ENCODE measurements around the gene CCDC137.

The CCDC137 gene

GRCh38 chr17:81680150-81680549, 13.6 kb downstream of the CCDC137 start:
- TF ChIP-seq CTCF (IDR thresholded peaks at IDR 0.05; ENCODE audit: low read length) (no peak), EZH2 (IDR thresholded peaks at IDR 0.05; ENCODE audit: borderline replicate concordance, low read length) (no peak)
- no peaks in the 10 kb centered on the region for H3K9me3 ChIP-seq (ENCODE audit: low read length)
- no peak overlapping the region for H3K27ac ChIP-seq (ENCODE audit: low read depth, low read length, poor library complexity, severe bottlenecking)
- peaks cover 15% of the 10 kb centered on the region for H3K79me2 ChIP-seq (ENCODE audit: insufficient read depth, low read length)
- H3K4me2 ChIP-seq (ENCODE audit: low read length): no peak overlapping the region
- H3K36me3 ChIP-seq (ENCODE audit: insufficient read depth, low read length): peaks cover 4% of the 10 kb centered on the region; the same call in 1 of the 2 replicates
- peaks cover 4% of the 10 kb centered on the region; the same call in 1 of the 2 replicates for H3F3A ChIP-seq (ENCODE audit: insufficient read depth, low read length)
- H3K4me1 ChIP-seq (ENCODE audit: insufficient read depth, low read length, severe bottlenecking): peaks cover 20% of the 10 kb centered on the region
- H3K9me2 ChIP-seq (ENCODE audit: low read depth, low read length): no peaks in the 10 kb centered on the region
- H3K27me3 ChIP-seq (ENCODE audit: insufficient read depth, low read length): no peaks in the 10 kb centered on the region
- H3K4me3 ChIP-seq (ENCODE audit: low read depth, low read length, poor library complexity, severe bottlenecking): no peak overlapping the region
- no peaks in the 10 kb centered on the region for H4K20me1 ChIP-seq (ENCODE audit: insufficient read depth, low read length)
- no peak overlapping the region for H3K9ac ChIP-seq (ENCODE audit: low read length)
- no peak overlapping the region for H2AFZ ChIP-seq (ENCODE audit: low read length)

GRCh38 chr17:81681672-81682071, 15.1 kb downstream of the CCDC137 start:
- Histone ChIP-seq H3K9me2 (ENCODE audit: low read depth, low read length) (no peaks in the 10 kb centered on the region), H2AFZ (ENCODE audit: low read length) (no peak overlapping the region), H3F3A (ENCODE audit: insufficient read depth, low read length) (no peaks in the 10 kb centered on the region), H3K27ac (ENCODE audit: low read depth, low read length, poor library complexity, severe bottlenecking) (no peak overlapping the region), H3K27me3 (ENCODE audit: insufficient read depth, low read length) (no peaks in the 10 kb centered on the region), H3K4me1 (ENCODE audit: insufficient read depth, low read length, severe bottlenecking) (peaks cover 28% of the 10 kb centered on the region), H4K20me1 (ENCODE audit: insufficient read depth, low read length) (no peaks in the 10 kb centered on the region), H3K9me3 (ENCODE audit: low read length) (no peaks in the 10 kb centered on the region), H3K4me3 (ENCODE audit: low read depth, low read length, poor library complexity, severe bottlenecking) (no peak overlapping the region), H3K79me2 (ENCODE audit: insufficient read depth, low read length) (peaks cover 15% of the 10 kb centered on the region), H3K36me3 (ENCODE audit: insufficient read depth, low read length) (peaks cover 15% of the 10 kb centered on the region; the same call in 1 of the 2 replicates), H3K4me2 (ENCODE audit: low read length) (no peak overlapping the region), H3K9ac (ENCODE audit: low read length) (no peak overlapping the region)
- TF ChIP-seq EZH2 (IDR thresholded peaks at IDR 0.05; ENCODE audit: borderline replicate concordance, low read length) (no peak), CTCF (IDR thresholded peaks at IDR 0.05; ENCODE audit: low read length) (no peak)

GRCh38 chr17:81682565-81683207, 16.1 kb downstream of the CCDC137 start:
- peak overlapping the region; percentile 87 for H3K4me2 ChIP-seq (ENCODE audit: low read length)
- no peak overlapping the region for H3K27ac ChIP-seq (ENCODE audit: low read depth, low read length, poor library complexity, severe bottlenecking)
- peaks cover 15% of the 10 kb centered on the region for H3K79me2 ChIP-seq (ENCODE audit: insufficient read depth, low read length)
- peak overlapping the region; percentile 82 for H3K4me3 ChIP-seq (ENCODE audit: low read depth, low read length, poor library complexity, severe bottlenecking)
- H3F3A ChIP-seq (ENCODE audit: insufficient read depth, low read length): no peaks in the 10 kb centered on the region
- H3K9me3 ChIP-seq (ENCODE audit: low read length): no peaks in the 10 kb centered on the region
- no peaks in the 10 kb centered on the region for H3K9me2 ChIP-seq (ENCODE audit: low read depth, low read length)
- H2AFZ ChIP-seq (ENCODE audit: low read length): no peak overlapping the region
- H3K9ac ChIP-seq (ENCODE audit: low read length): peak overlapping the region; percentile 86
- H3K4me1 ChIP-seq (ENCODE audit: insufficient read depth, low read length, severe bottlenecking): peaks cover 28% of the 10 kb centered on the region
- H3K27me3 ChIP-seq (ENCODE audit: insufficient read depth, low read length): no peaks in the 10 kb centered on the region
- H3K36me3 ChIP-seq (ENCODE audit: insufficient read depth, low read length): peaks cover 24% of the 10 kb centered on the region; the same call in 1 of the 2 replicates
- TF ChIP-seq CTCF (IDR thresholded peaks at IDR 0.05; ENCODE audit: low read length) (no peak), EZH2 (IDR thresholded peaks at IDR 0.05; ENCODE audit: borderline replicate concordance, low read length) (no peak)
- H4K20me1 ChIP-seq (ENCODE audit: insufficient read depth, low read length): no peaks in the 10 kb centered on the region
